Adrenal gland (tissue), 12 donors: Measurements from ENCODE around the gene TMEM271. TPM values are rescaled to one million over a fixed set of nuclear protein-coding genes. Genes with fewer than 3 reads are reported as not detected.

ENCODE experiments used
- DNase-seq, 7 donors: peaks; one replicate each; pipeline ENCODE4 v3.0.0-alpha.2; 2019 to 2020
- H3K27ac ChIP-seq, 5 donors: fragments of 200-600 bp; sonication (generic) in 4 of 5; 1 replicate in 3 of 5; 2 replicates in 2 of 5; pipeline versions ENCODE4 v1.5.1 to v1.8.0; 2016 to 2020; ENCODE audit warnings: mild to moderate bottlenecking in 1 of 5
- H3K27me3 ChIP-seq: fragments of 200-600 bp; 2 replicates; pipeline ENCODE4 v1.8.0; 2021
- H3K36me3 ChIP-seq, 2 donors: fragments of 200-600 bp; replicated peaks in 1 of 2; 1 replicate in 1 of 2; 2 replicates in 1 of 2; pipeline versions ENCODE4 v1.5.1 to v1.8.0; 2018 to 2022
- H3K4me1 ChIP-seq, 2 donors: fragments of 200-600 bp; replicated peaks in 1 of 2; 1 replicate in 1 of 2; 2 replicates in 1 of 2; pipeline versions ENCODE4 v1.5.1 to v1.8.0; 2018 to 2021
- H3K4me3 ChIP-seq, 4 donors: fragments of 200-600 bp; sonication (generic) in 3 of 4; one replicate each; pipeline ENCODE4 v1.5.1; 2016 to 2018
- H3K9me3 ChIP-seq, 3 donors: fragments of 200-600 bp; sonication (generic) in 1 of 3; replicated peaks in 1 of 3; 1 replicate in 2 of 3; 2 replicates in 1 of 3; pipeline versions ENCODE4 v1.5.1 to v1.8.0; 2016 to 2021
- POLR2A ChIP-seq, 2 donors: fragments of 450-650 bp; IDR thresholded peaks; one replicate each; pipeline ENCODE4 v1.6.1; 2017; ENCODE audit warnings: antibody characterized with exemption in 2 of 2, mild to moderate bottlenecking in 2 of 2, moderate library complexity in 1 of 2
- WGBS, 4 donors: extraction: QIAGEN DNeasy Blood & Tissue Kit in 2 of 4; methylation state at CpG; one replicate each; pipeline versions ENCODE4 v1.1.5 to v1.1.7; 2013 to 2017; 5-methylcytosine and 5-hydroxymethylcytosine counted together
- intact Hi-C, 2 donors: fragments of 100-400 bp; cut with DNase I; formaldehyde crosslinking; loops; one replicate each; pipeline versions ENCODE4 v1.14.1 to v1.15.0; 2022 to 2023
- polyA plus RNA-seq, 3 donors: library from polyadenylated mRNA; stranded (reverse); fragments of 200-250 nt in 2 of 3; fragments of 350-450 nt in 1 of 3; fragmentation: Illumina TruSeq in 1 of 3; extraction: RNeasy Lipid Tissue Mini Kit (QIAGEN cat#74804) in 1 of 3; gene quantifications; one replicate each; pipeline ENCODE4 v1.2.3, GENCODE V29; 2013 to 2014
- total RNA-seq, 9 donors: library from RNA; depleted of rRNA in 4 of 9; stranded (reverse); fragments of >200 nt in 4 of 9; fragments of 120-200 nt in 1 of 9; fragmentation: NEBNext Ultra II Directional in 1 of 9; extraction: Animal tissue kit (Norgen Biotek cat#: 25700) in 1 of 9; gene quantifications; one replicate each; pipeline versions ENCODE4 v1.1.0 to v1.2.4, GENCODE V29; 2013 to 2023
- TF ChIP-seq, protein P1 (sequence below), 6 experiments: fragments of 450-650 bp in 4 of 6; fragments of 200-600 bp in 2 of 6; sonication (generic) in 1 of 6; IDR thresholded peaks; 1 replicate in 5 of 6; 2 replicates in 1 of 6; pipeline versions ENCODE4 v1.5.1 to v1.8.0; 2016 to 2021; ENCODE audit warnings: antibody characterized with exemption in 6 of 6, mild to moderate bottlenecking in 2 of 6, moderate library complexity in 1 of 6
- donor health status: healthy with polysubstance abuse.
- donor health status: Bipolar disorder and iron deficiency.
- donor health status: DM: yes; HTN: yes; CAD: no.
- donor health status: DM: no; HTN: no; CAD: no.
- donor health status: DM: no; HTN: no; CAD: no.
- donor health status: DM: yes; HTN: yes; CAD: no.

TMEM271 gene
- total and polyA plus RNA-seq, 12 donors, result 0.06 to 1.9 (median 0.60) TPM; not detected in 5

DNA sequence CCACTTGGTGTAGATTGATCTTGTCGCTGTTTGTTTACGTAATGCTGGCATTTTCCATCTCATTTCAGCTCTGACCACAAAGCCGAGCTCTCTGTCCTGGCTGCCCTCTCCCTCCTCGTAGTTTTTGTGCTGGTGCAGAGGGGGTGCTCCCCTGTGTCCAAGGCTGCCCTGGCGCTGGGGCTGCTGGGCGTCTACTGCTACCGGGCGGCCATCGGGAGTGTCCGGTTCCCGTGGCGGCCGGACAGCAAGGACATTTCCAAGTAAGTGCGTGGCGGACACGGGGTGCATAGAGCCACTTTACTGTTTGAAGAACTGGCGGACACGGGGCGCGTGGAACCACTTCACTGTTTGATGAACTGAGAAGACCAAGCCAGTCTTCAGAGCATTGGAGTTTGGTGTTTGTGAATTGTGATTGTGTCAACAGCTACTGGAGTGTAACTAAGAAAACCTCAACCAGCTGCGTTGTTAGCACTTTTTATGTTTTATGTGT, 49.1 kb downstream of the TMEM271 start:
- Histone ChIP-seq H3K36me3 (peaks cover 0 to 78% of the 10 kb centered on the region in 2 donors), H3K27ac (no peak overlapping the region), H3K27me3 (no peaks in the 10 kb centered on the region), H3K4me3 (no peak overlapping the region), H3K9me3 (no peaks in the 10 kb centered on the region), H3K4me1 (no peaks in the 10 kb centered on the region)
- 96 to 97% (median 96%) methylated on average over 20 to 21 of the region's 21 CpGs for WGBS, 4 donors
- peak in 1 of 7 donors; percentile 51 for DNase-seq
- intact Hi-C loops, result no loop called here
- TF ChIP-seq POLR2A (IDR thresholded peaks at IDR 0.05), result no peak
- TF ChIP-seq, protein P1, sequence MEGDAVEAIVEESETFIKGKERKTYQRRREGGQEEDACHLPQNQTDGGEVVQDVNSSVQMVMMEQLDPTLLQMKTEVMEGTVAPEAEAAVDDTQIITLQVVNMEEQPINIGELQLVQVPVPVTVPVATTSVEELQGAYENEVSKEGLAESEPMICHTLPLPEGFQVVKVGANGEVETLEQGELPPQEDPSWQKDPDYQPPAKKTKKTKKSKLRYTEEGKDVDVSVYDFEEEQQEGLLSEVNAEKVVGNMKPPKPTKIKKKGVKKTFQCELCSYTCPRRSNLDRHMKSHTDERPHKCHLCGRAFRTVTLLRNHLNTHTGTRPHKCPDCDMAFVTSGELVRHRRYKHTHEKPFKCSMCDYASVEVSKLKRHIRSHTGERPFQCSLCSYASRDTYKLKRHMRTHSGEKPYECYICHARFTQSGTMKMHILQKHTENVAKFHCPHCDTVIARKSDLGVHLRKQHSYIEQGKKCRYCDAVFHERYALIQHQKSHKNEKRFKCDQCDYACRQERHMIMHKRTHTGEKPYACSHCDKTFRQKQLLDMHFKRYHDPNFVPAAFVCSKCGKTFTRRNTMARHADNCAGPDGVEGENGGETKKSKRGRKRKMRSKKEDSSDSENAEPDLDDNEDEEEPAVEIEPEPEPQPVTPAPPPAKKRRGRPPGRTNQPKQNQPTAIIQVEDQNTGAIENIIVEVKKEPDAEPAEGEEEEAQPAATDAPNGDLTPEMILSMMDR (IDR thresholded peaks at IDR 0.05), result no peak

DNA sequence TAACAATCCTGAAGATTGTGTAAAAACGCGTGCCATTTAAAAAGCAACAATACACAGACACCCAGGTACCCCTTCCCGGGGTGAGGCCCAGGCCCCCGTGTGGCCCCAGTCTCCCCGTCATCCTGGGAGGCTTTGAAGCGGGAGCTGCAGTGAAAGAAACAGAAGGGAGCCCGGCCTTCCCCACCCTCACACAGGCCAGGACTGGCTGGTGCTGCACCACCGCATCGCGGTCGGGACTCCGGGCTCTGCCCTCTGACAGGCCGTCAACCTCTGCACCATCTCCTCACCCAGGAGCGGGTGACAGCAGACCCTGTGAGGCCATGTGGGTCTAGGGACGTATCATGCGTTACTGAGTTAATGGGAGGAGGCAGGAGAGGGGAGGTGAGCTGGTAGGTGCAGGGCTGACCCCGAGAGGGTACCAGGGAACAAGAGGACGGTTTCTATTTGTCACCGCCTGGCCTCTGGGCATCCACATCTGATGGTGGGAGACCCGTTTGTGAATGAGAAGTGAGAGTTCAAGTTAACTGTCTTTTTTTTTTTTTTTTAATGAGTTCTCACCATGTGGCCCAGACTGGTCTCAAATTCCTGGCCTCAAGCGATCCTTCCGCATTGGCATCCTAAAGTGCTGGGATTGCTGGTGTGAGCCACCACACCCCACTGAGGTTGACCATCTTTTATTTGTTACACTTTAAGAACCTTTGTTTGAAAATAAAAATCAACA, 49.7 kb downstream of the TMEM271 start:
- TF ChIP-seq, protein P1 (IDR thresholded peaks at IDR 0.05), result no peak
- TF ChIP-seq POLR2A (IDR thresholded peaks at IDR 0.05), result no peak
- Histone ChIP-seq H3K4me1 (no peaks in the 10 kb centered on the region), H3K36me3 (peaks cover 0 to 78% of the 10 kb centered on the region in 2 donors), H3K27me3 (no peaks in the 10 kb centered on the region), H3K4me3 (no peak overlapping the region), H3K27ac (no peak overlapping the region), H3K9me3 (no peaks in the 10 kb centered on the region)
- DNase-seq, result peak in 1 of 7 donors; percentile 39
- 95 to 96% (median 95%) methylated on average over 16 to 22 of the region's 22 CpGs for WGBS, 4 donors
- intact Hi-C loops, result no loop called here

DNA sequence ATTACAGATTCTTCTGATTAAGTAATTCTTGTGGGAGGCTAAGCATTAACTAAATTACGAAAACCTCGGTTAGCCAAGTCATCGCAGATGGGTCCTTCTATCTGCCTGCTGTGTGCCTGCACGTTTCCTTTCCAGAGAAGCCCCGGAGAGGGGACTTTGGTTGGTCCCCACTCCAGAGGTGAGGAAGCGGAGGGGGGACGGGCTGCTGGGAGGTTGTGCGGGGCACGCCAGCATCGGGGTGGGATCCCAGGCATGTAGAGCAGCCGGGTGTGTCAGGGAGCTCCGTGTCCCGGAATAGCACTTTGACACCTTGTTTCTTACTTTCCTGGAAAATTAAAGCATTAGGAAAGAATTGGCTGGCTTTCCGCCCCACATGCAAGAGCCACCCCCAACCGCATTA, 50.4 kb downstream of the TMEM271 start:
- no peaks in the 10 kb centered on the region for H3K27me3 ChIP-seq
- no peak overlapping the region for H3K27ac ChIP-seq
- no peak overlapping the region for H3K4me3 ChIP-seq
- H3K4me1 ChIP-seq, result no peaks in the 10 kb centered on the region
- DNase-seq, result peak in 1 of 7 donors; percentile 24
- TF ChIP-seq, protein P1 (IDR thresholded peaks at IDR 0.05), result no peak
- no peak for TF ChIP-seq POLR2A (IDR thresholded peaks at IDR 0.05)
- no peaks in the 10 kb centered on the region for H3K9me3 ChIP-seq
- intact Hi-C loops, result no loop called here
- H3K36me3 ChIP-seq, result peaks cover 0 to 72% of the 10 kb centered on the region in 2 donors
- WGBS, 4 donors, result 96 to 97% (median 97%) methylated on average over 15 of the region's 15 CpGs

DNA sequence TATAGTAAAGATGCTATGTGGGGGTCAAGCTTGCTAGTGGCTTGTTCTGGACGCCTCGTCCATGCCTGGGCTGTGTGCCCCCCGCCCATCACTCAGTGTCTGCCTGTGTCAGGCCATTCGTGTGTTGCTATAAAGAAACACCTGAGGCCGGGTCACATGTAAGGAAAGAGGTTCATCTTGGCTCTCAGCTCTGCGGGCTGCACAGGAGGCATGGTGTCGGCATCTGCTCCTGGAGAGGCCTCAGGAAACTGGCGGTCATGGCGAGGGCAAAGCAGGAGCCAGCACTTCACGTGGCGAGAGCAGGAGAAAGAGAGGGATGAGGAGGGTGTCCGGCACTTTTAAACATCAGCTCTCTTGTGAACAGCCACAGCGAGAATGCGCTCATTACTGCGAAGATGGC, 51.9 kb downstream of the TMEM271 start:
- WGBS, 4 donors, result 94 to 97% (median 94%) methylated on average over 15 of the region's 15 CpGs
- Histone ChIP-seq H3K9me3 (no peaks in the 10 kb centered on the region), H3K4me3 (no peak overlapping the region), H3K36me3 (peaks cover 0 to 61% of the 10 kb centered on the region in 2 donors), H3K27ac (no peak overlapping the region), H3K27me3 (no peaks in the 10 kb centered on the region), H3K4me1 (no peaks in the 10 kb centered on the region)
- DNase-seq, result peak in 1 of 7 donors; percentile 31
- intact Hi-C loops, result no loop called here
- TF ChIP-seq, protein P1 (IDR thresholded peaks at IDR 0.05), result no peak
- TF ChIP-seq POLR2A (IDR thresholded peaks at IDR 0.05), result no peak

Other genes with a start within 250 kb of the TMEM271 start
- gene ZNF141, start 238.5 kb downstream of the TMEM271 start, total RNA-seq, result 10 to 100 TPM in 7 of 9 donors, 1 to 10 TPM in 2; 5.5 to 45.9 (median 14.2) TPM
- 10 to 100 TPM in 2 of 3 donors, 1 to 10 TPM in 1; 9.3 to 16.7 (median 10.9) TPM for gene ZNF141, start 238.5 kb downstream of the TMEM271 start, polyA plus RNA-seq
- gene ZNF721, start 77.1 kb downstream of the TMEM271 start, total RNA-seq, result 10 to 100 TPM in 8 of 9 donors, 1 to 10 TPM in 1; 4.0 to 32.7 (median 20.6) TPM
- 10 to 100 TPM; 17.5 to 27.1 (median 19.0) TPM for gene ZNF721, start 77.1 kb downstream of the TMEM271 start, polyA plus RNA-seq
- 10 to 100 TPM; 25.7 to 63.8 (median 46.5) TPM for gene PIGG, start 77.1 kb downstream of the TMEM271 start, total RNA-seq
- gene PIGG, start 77.1 kb downstream of the TMEM271 start, polyA plus RNA-seq, result 100 to 1,000 TPM in 1 of 3 donors, 10 to 100 TPM in 2; 31.4 to 115 (median 66.5) TPM
- 10 to 100 TPM in 1 of 9 donors, 1 to 10 TPM in 5, under 1 TPM in 1, not detected in 2; 0.86 to 26.6 (median 2.5) TPM for gene PDE6B, start 49.3 kb upstream of the TMEM271 start, total RNA-seq
- gene PDE6B, start 49.3 kb upstream of the TMEM271 start, polyA plus RNA-seq, result 1 to 10 TPM in 1 of 3 donors, under 1 TPM in 2; 0.68 to 1.8 (median 0.71) TPM
- 100 to 1,000 TPM in 7 of 9 donors, 10 to 100 TPM in 2; 43.4 to 973 (median 307) TPM for gene ATP5ME, start 98.0 kb upstream of the TMEM271 start, total RNA-seq
- gene ATP5ME, start 98.0 kb upstream of the TMEM271 start, polyA plus RNA-seq, result 1,000 to 10,000 TPM in 1 of 3 donors, 100 to 1,000 TPM in 2; 501 to 1,353 (median 885) TPM
- gene MYL5, start 98.2 kb upstream of the TMEM271 start, total RNA-seq, result 10 to 100 TPM in 8 of 9 donors, 1 to 10 TPM in 1; 5.9 to 31.7 (median 19.9) TPM
- gene MYL5, start 98.2 kb upstream of the TMEM271 start, polyA plus RNA-seq, result 10 to 100 TPM; 13.3 to 77.6 (median 64.4) TPM
- gene SLC49A3, start 112.9 kb upstream of the TMEM271 start, total RNA-seq, result 10 to 100 TPM in 3 of 9 donors, 1 to 10 TPM in 6; 2.4 to 15.0 (median 6.7) TPM
- gene SLC49A3, start 112.9 kb upstream of the TMEM271 start, polyA plus RNA-seq, result 10 to 100 TPM in 2 of 3 donors, 1 to 10 TPM in 1; 1.4 to 24.5 (median 11.1) TPM
- 100 to 1,000 TPM in 2 of 9 donors, 10 to 100 TPM in 7; 46.6 to 145 (median 67.6) TPM for gene PCGF3, start 129.5 kb upstream of the TMEM271 start, total RNA-seq
- 100 to 1,000 TPM in 1 of 3 donors, 10 to 100 TPM in 2; 26.4 to 178 (median 99.2) TPM for gene PCGF3, start 129.5 kb upstream of the TMEM271 start, polyA plus RNA-seq
- 10 to 100 TPM in 3 of 9 donors, 1 to 10 TPM in 6; 1.7 to 25.3 (median 5.8) TPM for gene CPLX1, start 249.8 kb upstream of the TMEM271 start, total RNA-seq
- 10 to 100 TPM in 2 of 3 donors, 1 to 10 TPM in 1; 6.3 to 24.2 (median 14.9) TPM for gene CPLX1, start 249.8 kb upstream of the TMEM271 start, polyA plus RNA-seq